ENCODE results near the gene MRAP2.

The MRAP2 gene

DNA sequence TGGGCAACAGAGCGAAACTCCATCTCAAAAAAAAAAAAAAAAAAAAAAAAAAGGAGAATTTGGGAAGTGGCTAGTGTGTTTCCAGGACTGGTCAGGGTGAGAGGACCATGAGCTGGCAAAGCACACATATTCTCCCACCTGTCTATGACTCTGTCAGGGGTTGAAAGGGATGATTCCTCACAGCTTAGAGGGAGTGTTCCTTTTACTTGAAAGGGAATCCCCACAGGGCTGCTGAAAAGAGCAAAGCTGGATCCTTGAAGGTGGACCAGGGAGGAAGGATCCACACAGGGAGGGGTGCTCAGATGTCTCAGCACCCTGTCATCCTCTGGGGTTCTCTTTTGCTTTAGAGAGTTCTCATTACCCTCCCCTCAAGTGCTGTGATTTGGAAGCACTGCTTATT, 13.2 kb downstream of the MRAP2 start:
- TF ChIP-seq, protein P1, sequence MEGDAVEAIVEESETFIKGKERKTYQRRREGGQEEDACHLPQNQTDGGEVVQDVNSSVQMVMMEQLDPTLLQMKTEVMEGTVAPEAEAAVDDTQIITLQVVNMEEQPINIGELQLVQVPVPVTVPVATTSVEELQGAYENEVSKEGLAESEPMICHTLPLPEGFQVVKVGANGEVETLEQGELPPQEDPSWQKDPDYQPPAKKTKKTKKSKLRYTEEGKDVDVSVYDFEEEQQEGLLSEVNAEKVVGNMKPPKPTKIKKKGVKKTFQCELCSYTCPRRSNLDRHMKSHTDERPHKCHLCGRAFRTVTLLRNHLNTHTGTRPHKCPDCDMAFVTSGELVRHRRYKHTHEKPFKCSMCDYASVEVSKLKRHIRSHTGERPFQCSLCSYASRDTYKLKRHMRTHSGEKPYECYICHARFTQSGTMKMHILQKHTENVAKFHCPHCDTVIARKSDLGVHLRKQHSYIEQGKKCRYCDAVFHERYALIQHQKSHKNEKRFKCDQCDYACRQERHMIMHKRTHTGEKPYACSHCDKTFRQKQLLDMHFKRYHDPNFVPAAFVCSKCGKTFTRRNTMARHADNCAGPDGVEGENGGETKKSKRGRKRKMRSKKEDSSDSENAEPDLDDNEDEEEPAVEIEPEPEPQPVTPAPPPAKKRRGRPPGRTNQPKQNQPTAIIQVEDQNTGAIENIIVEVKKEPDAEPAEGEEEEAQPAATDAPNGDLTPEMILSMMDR (IDR thresholded peaks at IDR 0.05; ENCODE audit: low read depth, low read length, missing control alignments): no peak
- in situ Hi-C loops (cut with HindIII; ENCODE audit: low sequenced_read_pairs): no loop called here
- DNase-seq (ENCODE audit: low read depth): no peak
- no peak overlapping the region for H3K4me3 ChIP-seq (ENCODE audit: low read depth, low read length)

DNA sequence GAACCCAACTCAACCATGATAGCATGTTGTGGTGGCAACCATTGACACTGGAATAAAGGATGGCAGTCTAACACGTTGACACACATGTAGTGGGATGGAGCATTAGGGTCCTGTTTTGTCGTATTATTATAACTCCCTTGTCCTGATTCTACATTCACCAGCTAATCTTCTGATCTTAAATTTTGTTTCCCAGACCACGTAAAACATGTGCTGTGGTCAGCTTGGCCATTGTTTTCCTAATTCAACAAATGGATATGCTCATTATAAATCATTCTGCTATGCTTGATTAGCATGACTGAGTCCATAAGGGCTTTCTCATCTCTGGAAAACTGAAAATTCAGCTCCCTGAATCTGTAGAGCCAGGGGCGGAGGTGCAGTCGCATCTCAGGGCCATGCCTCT, 15.0 kb downstream of the MRAP2 start:
- DNase-seq (ENCODE audit: low read depth): no peak
- TF ChIP-seq, protein P1 (IDR thresholded peaks at IDR 0.05; ENCODE audit: low read depth, low read length, missing control alignments): no peak
- in situ Hi-C loops (cut with HindIII; ENCODE audit: low sequenced_read_pairs): no loop called here
- H3K4me3 ChIP-seq (ENCODE audit: low read depth, low read length): no peak overlapping the region

GRCh38 chr6:84050408-84050807, 16.8 kb downstream of the MRAP2 start:
- TF ChIP-seq, protein P1 (IDR thresholded peaks at IDR 0.05; ENCODE audit: low read depth, low read length, missing control alignments): no peak
- H3K4me3 ChIP-seq (ENCODE audit: low read depth, low read length): no peak overlapping the region
- in situ Hi-C loops (cut with HindIII; ENCODE audit: low sequenced_read_pairs): no loop called here
- DNase-seq (ENCODE audit: low read depth): no peak

DNA sequence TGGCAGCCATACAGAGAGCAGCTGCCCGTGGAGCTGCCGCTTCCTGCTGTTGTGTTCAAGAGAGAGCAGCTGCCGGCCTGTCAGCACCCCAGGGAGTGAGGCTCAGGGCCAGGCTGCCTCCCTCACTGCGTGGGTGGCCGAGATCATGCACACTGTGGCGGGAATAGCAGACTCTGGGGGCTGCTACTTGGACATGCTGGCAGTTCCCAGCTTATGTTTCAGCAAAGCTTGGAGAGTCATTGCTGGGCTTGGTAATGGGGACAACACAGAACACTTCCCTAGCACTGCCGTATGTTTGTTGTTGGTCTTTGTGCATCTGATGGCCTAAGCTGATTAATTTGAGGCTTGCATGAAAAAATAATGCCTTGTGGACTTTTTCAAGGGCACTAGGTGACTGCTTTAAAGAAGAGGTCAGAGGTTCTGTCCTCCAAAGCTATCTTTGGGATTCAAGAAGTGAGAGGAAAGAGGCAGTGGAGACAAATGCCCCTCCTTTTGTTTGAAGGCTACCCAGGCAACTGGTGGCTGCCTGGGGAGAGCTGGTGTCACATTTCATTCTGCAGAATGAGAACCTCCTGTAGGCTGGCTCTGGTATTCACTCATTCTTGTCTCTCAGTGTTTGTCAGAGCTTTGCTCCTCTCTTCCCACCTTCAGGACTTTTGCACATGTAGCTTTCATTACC, 18.8 kb downstream of the MRAP2 start:
- peak; percentile 27 for DNase-seq (ENCODE audit: low read depth)
- in situ Hi-C loops (cut with HindIII; ENCODE audit: low sequenced_read_pairs): no loop called here
- TF ChIP-seq, protein P1 (IDR thresholded peaks at IDR 0.05; ENCODE audit: low read depth, low read length, missing control alignments): peak; percentile 23
- no peak overlapping the region for H3K4me3 ChIP-seq (ENCODE audit: low read depth, low read length)

DNA sequence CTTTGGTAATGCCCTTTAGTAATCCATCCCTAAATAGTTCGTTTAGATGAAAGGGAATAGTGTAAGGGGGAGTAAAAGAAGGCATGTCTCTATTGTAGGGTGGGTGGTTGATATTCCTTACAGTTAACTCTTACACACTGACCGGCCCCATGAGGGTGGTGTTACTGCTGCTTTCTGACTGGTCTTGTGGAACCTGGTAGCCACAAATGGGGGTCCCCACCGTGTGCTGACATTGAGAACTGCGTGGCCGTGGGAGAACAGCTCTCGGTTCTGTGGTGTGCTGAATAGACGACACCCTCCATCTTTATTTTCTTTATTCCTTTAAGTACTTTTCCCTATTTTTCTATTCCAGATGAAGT, 19.3 kb downstream of the MRAP2 start:
- no peak for DNase-seq (ENCODE audit: low read depth)
- in situ Hi-C loops (cut with HindIII; ENCODE audit: low sequenced_read_pairs): no loop called here
- no peak overlapping the region for H3K4me3 ChIP-seq (ENCODE audit: low read depth, low read length)
- TF ChIP-seq, protein P1 (IDR thresholded peaks at IDR 0.05; ENCODE audit: low read depth, low read length, missing control alignments): no peak

GRCh38 chr6:84055647-84056046, 22.1 kb downstream of the MRAP2 start:
- TF ChIP-seq, protein P1 (IDR thresholded peaks at IDR 0.05; ENCODE audit: low read depth, low read length, missing control alignments): no peak
- no peak for DNase-seq (ENCODE audit: low read depth)
- in situ Hi-C loops (cut with HindIII; ENCODE audit: low sequenced_read_pairs): no loop called here
- H3K4me3 ChIP-seq (ENCODE audit: low read depth, low read length): no peak overlapping the region

All from astrocyte of the cerebellum (primary cell).